Renal cortex interstitium (tissue), 11 donors: ENCODE data around the gene DIAPH3. TPM values are rescaled to one million over a fixed set of nuclear protein-coding genes. Genes with fewer than 3 reads are reported as not detected.

Experiments used
- DNase-seq, 11 donors: peaks; one replicate each; pipeline ENCODE4 v3.0.0-alpha.2; 2013; ENCODE audit warnings: low read depth in 9 of 11, low spot score in 4 of 11; ENCODE audit errors: extremely low read depth in 1 of 11
- polyA plus RNA-seq, 3 donors: library from polyadenylated mRNA; unstranded; fragments of 120-200 nt; gene quantifications; one replicate each; pipeline ENCODE4 v1.2.1, GENCODE V29; 2013; ENCODE audit not compliant: insufficient read length in 3 of 3

Gene DIAPH3
- polyA plus RNA-seq, 3 donors, result 10.7 to 14.3 (median 14.3) TPM

DNA sequence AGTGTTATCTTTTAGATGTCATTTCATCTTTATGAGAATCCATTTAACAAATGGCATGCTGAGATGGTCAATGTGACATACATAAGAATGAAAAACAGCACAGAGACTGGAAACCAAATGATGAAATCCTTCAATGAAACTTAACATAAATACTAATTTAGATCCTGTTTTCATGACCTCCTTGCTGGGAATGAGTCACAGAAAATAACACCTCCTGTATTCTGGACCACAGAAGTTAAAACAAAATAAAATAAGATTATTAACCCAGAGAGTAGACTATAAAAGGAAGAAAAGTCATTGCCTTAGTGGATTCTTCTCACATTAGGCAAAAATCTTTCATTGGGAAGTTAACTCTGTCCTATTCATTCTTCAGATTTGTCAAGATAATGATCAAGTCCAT lies 1.6 kb downstream of the DIAPH3 start:
- no peak for DNase-seq

DNA sequence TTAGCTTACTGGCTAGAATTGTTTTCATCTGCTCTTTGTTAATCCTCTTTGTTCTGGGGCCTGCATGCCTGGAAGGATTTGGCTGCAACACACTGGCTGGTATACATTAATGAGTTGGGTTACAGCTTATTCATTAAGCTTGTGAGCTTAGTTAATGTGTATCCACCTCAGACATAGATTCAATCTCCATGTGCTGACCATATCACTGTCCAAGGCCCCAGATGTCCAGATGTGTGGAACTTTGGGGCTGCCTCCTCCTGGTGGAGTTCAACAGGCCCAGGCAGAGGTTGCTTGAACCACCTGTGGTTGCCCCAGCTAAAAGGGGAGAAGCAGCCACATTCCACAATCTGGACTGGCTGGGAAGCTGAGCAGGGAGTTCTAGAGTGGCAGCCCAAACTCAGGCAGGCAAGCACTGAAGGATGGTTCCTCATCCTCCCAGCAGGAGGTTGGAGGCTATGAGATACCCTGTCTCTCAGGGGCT lies 5.4 kb downstream of the DIAPH3 start:
- DNase-seq, result peak in 5 of 11 donors; percentile 17 to 38 (median 30)

DNA sequence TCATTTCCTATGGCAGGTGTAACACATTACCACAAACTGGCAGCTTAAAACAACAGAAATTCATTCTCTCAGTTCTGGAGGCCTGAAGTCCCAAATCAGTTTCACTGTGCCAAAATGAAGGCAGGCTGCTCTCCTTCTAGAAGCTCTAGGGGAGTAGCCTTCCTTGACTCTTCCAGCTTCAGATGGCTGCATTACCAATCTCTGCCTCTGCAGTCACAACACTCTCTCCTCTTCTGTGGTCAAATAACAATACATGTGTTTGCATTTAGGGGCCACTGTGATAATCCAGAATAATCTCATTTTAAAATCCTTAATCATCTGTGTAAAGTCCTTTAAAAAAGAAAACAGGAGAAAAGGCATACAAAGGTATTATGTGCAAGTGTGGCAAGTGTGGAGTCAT lies 7.8 kb downstream of the DIAPH3 start:
- no peak for DNase-seq

DNA sequence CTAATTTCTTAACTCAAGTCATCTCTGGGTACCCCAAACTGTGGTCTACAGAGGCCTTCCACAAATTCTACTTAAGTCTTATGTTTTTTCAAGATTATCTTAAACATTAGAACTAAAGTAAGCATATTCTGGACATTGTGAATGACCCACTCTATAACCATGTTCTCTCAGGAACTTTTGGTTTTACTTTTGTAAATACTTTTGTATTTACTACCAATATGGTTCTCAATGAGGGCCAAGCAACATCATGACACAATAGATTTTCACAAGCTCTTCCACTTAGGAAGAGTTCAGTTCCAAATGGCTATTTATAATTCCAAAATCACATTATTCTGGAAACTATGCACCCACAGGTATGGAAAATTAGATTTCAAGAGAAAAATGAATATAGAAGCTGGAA lies 10.8 kb downstream of the DIAPH3 start:
- no peak for DNase-seq

DNA sequence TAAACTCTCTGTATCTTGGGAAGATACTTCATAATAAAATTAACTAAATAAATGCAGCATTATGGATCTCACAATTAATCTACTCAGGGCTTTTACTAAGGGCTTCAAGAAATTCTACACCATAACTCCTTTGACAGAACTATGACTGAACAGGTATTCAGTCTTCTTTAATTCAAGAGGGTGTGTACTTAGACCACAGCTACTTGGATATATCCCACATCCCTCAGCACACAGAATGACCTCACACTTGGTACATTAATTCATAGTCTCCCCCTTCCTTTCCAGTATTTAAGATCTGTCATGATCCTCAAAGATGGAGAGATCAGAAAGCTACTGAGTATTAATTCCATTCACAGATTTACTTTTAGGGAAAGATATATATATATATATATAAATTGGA lies 11.6 kb downstream of the DIAPH3 start:
- DNase-seq, result no peak

DNA sequence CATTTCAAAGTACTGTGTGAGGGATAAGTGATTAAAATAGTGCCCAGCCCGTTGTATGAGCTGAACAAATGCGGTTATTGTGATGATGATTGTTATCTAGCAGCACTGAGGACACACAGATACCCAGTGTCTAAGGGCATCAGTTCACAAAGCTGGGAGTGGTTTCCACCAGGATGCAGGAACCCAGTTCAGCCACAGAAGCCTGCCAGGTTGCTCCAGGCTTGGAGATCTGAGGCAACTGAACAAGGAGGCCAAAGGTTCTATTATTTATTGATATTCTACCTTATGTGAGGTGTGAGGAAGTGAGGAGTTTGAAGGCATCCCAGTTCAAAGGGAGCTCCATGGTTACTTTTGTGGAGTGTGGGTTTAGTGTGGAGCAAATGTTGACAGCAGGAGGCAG lies 13.2 kb downstream of the DIAPH3 start:
- no peak for DNase-seq

DNA sequence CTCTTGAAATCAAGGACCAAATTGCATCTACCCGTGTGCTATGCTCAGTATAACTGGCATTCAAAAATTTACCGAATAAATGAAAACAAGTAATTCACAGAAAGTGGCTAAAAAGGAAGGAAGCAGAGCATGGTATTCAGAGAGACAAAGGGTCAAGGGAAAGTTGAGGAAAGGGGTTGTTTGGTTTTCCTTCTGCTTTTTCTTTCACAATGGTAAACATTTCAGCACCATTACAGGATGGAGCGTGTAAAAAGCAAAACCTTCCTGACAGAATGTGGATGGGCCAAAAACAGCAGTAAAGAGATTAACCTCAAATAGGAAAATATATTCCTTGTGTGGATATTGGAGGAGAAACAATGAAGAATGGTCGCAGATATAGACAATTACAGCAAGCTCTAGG lies 14.8 kb downstream of the DIAPH3 start:
- DNase-seq, result no peak

DNA sequence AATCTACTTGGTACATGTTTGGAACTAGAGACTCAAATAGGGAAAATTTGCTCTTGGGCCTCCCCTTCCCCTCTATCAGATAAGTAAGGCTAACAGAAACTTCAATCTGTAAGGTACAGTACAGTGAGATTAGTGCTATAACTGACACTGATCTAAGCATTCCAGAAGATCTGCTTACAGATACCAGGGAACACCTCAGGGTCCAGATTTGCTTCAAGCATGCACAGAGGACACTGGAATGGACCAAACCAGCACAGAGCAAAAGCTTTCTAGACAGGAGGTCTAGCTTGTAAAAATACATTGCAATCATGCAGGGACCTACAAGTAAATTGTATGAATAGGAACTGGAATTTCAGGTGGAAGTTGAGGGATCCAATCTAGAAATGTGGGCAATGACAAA lies 16.4 kb downstream of the DIAPH3 start:
- no peak for DNase-seq

DNA sequence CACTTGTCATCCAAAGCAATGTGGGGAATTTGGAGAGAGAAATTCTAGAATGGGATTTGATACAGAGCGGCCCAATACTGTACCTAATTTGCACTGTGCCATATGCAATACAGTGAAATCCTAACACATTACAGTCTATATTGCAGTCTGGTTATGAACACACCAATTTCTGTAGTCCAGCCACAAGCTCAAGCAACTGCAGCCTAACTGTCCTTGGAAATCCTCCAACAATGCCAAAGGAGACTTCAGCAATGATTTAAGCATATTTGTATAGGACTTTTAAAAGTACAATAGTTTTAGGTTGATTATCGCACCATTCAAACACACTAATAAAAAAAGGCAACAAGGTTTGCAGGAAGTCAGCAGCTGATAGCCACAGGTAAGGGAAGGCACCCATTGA lies 17.3 kb downstream of the DIAPH3 start:
- DNase-seq, result no peak

DNA sequence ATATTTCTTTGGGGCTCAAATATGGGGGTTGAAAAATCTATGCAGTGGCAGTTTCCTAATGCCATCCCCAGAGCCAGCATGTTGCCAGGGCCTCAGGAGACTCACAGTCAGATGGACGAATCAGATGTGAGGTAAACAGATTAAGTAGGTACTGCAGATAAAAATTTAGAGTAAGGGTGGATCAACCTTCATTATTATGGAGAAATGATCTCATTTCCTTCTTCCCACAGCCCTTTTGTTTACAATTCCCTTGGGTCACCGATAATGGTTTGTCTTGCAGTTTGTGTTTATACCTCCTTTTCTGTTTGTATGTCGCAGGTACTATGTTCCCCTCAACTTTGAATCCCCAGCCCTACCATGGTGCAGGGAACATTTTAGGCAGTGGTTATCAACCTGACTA lies 20.0 kb downstream of the DIAPH3 start:
- no peak for DNase-seq

DNA sequence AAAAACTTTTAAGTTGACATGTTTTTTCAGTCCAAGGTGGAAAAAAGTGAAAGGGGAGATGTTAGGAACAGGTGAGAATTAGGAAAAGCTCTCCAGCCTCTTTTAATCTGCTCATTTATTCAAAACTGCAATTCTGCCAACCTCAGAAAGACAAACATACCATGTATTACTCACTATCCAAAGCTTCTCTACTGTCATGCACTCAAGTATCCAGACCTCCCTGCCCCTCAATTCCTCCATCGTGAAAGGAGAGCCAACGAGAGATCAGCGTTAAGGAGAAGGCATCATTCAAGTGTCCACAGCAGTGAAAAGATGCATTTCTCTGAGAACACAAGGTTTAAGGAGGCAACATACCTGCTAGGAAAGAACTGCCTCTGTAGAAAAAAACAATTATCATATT lies 24.5 kb downstream of the DIAPH3 start:
- no peak for DNase-seq

DNA sequence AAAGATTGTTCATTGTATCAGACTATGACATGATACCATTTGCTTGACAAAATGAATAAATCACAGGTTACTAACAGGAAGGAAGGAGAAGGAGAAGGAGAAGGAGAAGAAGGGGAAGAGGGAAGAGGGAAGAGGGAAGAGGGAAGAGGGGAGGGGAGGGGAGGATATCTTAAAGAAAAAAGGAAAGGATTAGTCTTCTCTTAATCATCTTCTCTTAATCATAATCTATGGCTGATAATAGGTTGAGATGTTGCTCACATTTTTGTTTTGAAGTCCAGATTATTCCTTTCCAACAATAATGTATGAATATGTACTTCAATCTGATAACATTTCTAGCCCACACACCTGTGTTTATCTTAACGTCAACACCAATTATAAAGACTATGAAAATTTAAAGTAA lies 25.1 kb downstream of the DIAPH3 start:
- DNase-seq, result no peak

DNA sequence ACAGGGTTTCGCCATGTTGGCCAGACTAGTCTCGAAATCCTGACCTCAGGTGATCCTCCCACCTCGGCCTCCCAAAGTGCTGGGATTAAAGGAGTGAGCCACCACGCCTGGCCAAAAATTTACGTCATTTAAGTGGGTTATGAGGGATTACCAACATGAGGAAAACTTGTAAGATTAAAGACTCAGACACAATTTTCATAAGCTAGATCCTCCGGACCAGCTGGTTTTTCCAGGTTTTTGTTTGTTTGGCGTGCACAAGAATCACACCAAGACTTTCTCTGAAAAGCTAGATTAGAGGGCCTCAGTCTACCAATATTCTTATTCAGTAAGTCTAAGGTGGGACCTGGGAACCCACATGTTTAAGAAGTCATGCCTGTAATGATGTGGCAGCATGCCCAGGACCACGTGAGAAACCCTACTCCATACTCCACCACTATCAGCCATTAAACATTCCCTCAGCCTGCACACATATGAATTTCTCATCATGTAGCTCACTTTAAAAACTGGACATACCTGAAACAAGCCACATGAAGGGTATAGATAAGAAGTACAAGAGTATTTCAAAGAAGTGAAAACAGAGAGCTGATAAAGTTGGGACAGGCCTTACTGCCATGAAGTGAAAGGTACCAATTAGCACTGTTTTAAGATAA lies 25.7 kb downstream of the DIAPH3 start:
- DNase-seq, result no peak

DNA sequence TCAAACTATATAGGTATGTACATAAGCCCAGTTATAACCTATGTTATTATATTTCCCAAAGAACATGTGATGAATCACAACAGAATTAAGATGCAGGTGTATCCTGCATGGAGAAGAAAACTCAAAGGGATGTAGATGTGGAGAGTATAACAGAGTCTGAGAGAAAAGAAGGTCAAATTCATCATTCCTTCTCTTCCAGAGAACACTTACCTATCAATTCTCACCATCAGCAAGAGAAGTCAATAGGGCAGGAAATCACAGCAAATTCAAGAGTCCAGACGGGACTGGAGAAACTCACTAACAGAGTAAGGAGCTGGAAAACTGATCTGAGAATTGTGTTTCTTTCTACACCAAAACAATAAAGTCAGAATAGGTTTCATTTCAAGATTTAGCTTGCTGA lies 28.4 kb downstream of the DIAPH3 start:
- no peak for DNase-seq

DNA sequence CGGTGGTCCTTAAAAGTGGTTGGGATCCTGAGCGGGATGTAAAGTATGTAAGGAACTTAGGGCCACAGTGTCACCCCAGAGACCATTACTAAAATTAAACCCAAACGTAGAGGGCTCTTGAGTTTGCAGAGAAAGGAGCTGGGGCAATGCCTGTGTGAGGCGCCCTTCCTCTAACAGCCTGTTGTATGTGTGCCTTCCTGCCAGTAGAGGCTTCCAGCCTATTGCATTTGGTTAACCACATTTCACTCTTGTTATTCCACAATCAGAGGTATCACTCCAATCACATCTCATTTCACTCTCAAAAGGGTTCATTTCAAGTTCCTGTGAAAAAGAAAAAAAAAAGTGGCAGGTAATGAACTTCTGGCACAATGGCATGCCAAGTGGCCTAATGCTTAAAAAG lies 29.4 kb downstream of the DIAPH3 start:
- no peak for DNase-seq

DNA sequence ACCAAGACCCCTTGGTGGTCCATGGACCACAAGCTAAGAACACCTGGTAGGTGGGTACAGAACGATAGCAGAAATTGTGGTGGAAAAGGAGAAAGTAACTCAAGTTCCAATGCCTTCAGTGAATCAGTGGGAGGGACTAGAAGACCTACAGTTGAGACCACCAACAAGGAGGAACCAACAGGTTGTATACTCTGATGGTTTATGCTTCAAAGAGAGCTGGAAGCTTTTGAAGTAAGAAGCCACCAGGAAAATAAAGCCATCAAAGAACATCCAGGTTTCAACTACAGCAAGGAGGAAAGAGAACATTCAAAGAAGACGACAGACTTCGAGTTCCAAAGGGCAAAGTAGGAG lies 42.4 kb downstream of the DIAPH3 start:
- no peak for DNase-seq

DNA sequence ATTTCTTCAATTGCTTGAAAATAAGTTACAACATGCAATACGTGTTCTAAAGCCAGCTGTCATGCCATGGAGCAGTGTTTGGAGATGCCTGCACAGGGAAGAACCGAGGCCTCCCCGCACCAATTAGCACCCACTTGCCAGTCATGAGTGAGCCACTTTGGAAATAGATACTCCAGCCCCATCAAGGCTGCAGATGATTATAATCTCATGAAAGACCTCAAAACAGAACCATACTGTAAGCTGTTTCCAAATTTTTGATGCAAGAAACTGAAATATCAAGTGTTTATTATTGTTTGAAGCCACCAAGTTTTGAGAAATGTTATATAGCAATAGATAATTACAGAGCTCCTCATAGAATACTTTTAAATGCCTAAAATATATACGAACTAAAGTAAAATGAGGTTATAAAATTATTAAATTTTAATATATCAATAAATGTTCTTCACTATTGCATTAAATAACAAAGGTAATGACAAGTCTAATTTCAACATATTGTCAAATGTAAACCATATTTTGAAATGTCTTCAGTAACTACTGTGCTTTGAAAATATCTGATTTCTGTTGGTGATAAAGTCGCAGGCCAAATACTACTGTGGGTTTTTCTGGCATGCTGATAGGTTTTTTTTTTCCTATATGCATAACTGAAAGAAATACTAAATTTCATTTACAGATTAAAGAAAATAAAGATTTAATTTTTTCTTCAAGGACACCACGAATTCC lies 43.0 kb downstream of the DIAPH3 start:
- no peak for DNase-seq

DNA sequence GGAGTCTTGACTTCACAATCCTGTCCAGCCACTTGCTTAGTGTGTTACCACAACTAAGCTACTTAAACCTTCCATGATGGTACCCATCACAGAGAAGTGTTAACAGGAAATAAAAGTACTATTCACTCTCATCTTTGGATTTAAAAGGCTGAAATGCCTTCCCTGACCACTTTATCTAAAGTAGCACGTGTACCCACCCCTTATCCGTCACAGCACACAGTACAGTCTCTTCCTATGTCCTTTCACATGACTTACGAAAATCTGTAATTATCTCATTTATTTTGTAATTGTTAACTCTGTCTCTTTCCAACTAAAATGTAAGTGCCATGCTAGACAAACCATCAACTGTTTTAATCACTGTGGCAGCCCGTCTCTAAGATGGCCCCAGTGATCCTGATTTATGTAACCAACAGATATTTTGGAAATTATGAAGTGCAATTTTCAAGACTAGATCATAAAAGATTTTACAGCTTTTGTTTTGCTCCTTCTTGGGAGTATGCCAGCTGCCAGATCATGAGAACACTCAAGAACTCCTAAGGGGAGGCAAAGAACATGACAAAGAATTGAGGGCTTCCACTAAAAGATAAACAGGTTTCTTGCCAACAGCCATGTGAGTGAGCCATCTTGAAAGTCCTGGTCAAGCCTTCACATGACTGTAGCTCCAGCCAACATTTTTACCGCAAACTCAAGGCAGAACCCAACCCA lies 44.9 kb downstream of the DIAPH3 start:
- no peak for DNase-seq

DNA sequence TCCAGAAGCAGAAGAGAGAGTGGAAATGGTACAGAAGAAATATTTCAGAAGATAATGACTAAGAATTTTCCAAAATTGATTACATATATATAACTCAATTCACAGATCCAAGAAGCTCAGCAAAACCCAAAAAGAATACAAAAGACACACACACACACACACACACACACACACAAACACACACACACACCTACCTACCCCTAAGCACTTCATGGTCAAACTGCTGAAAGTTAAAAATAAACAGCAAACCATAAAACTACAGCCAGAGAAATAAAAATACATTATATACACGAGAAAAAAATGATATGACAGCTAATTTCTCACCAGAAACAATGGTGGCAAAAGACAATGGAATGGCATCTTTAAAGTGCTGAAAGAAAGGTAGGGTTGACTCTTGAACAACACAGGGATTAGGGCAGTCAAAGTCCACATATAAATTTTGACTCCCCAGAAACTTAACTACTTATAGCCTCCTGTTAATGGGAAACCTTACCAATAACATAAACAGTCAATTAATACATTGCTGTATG lies 49.2 kb downstream of the DIAPH3 start:
- no peak for DNase-seq

DNA sequence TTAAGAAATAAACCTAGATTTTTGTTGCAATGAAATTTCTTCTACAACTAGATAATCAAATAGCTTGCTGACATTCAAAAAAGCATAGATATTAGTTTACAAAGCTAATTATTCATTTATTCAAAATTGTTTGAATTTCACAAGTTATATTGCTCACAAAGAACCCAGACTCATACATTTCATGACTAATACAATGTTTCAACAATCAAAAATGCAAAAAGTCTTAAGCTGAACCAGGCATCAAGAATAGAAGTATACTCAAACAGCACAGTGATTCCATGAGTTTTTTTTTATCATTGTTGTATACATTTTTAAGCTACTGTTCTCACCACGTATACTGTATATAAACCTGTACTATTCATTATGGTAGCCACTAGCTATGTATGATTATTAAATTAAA lies 51.0 kb downstream of the DIAPH3 start:
- no peak for DNase-seq
